Kidney (tissue), 14 donors: ENCODE measurements around the gene C4orf54. TPM values are rescaled to one million over a fixed set of nuclear protein-coding genes. Genes with fewer than 3 reads are reported as not detected.

Experiments used
- DNase-seq, 5 donors: peaks; one replicate each; pipeline ENCODE4 v3.0.0-alpha.2; 2013 to 2020
- FAIRE-seq: peaks from 2 replicates; lab custom pipeline; 2012; peaks lifted over from hg19 to GRCh38; lab: Jason Lieb, UNC
- H3K27ac ChIP-seq, 2 donors: one replicate each; pipeline ENCODE4 v1.7.0; 2013; ENCODE audit warnings: low read depth in 2 of 2, low read length in 2 of 2, inconsistent platforms in 1 of 2
- H3K27me3 ChIP-seq: one replicate; pipeline ENCODE4 v1.7.1; 2013; ENCODE audit warnings: low read length, inconsistent platforms; ENCODE audit not compliant: control insufficient read depth, insufficient read depth
- H3K36me3 ChIP-seq, 3 donors: one replicate each; pipeline versions ENCODE4 v1.7.0 to v1.7.1; 2013; ENCODE audit warnings: low read length in 3 of 3, control low read depth in 1 of 3, inconsistent platforms in 1 of 3; ENCODE audit not compliant: insufficient read depth in 3 of 3, control insufficient read depth in 2 of 3
- H3K4me1 ChIP-seq, 3 donors: one replicate each; pipeline versions ENCODE4 v1.7.0 to v1.7.1; 2013; ENCODE audit warnings: low read length in 3 of 3, inconsistent platforms in 1 of 3, low read depth in 1 of 3; ENCODE audit not compliant: control insufficient read depth in 2 of 3, insufficient read depth in 2 of 3
- H3K4me3 ChIP-seq, 3 donors: one replicate each; pipeline versions ENCODE4 v1.7.0 to v1.8.1; 2013; ENCODE audit warnings: low read length in 3 of 3, control low read depth in 1 of 3, inconsistent platforms in 1 of 3
- H3K9ac ChIP-seq, 3 donors: one replicate each; pipeline versions ENCODE4 v1.7.0 to v1.7.1; 2013; ENCODE audit warnings: low read length in 3 of 3, control low read depth in 1 of 3, inconsistent platforms in 1 of 3
- H3K9me3 ChIP-seq, 3 donors: one replicate each; pipeline versions ENCODE4 v1.7.0 to v1.7.1; 2013; ENCODE audit warnings: low read length in 3 of 3, control low read depth in 1 of 3, inconsistent platforms in 1 of 3; ENCODE audit not compliant: control insufficient read depth in 2 of 3, insufficient read depth in 1 of 3
- CTCF ChIP-seq: IDR thresholded peaks from 3 replicates; pipeline ENCODE4 v1.5.1; 2012; ENCODE audit warnings: mild to moderate bottlenecking, moderate library complexity, borderline replicate concordance; ENCODE audit not compliant: insufficient read depth; ENCODE audit errors: extremely low read depth
- intact Hi-C: fragments of 100-400 bp; cut with DNase I; formaldehyde crosslinking; loops from one replicate; pipeline ENCODE4 v1.11.1; 2022
- polyA plus RNA-seq: library from polyadenylated mRNA; stranded (reverse); fragments of 350-450 nt; fragmentation: Illumina TruSeq; extraction: RNeasy Lipid Tissue Mini Kit (QIAGEN cat#74804); gene quantifications from one replicate; pipeline ENCODE4 v1.2.3, GENCODE V29; 2014; ENCODE audit warnings: low read depth, low replicate concordance; ENCODE audit not compliant: insufficient read depth
- total RNA-seq: library from RNA; stranded (reverse); fragmentation: NEBNext Ultra II Directional; extraction: Animal tissue kit (Norgen Biotek cat#: 25700); gene quantifications from one replicate; pipeline ENCODE4 v1.2.1, GENCODE V29; 2021
- donor health status: control.
- donor health status: control.
- donor health status: control.
- donor health status: control.
- donor health status: control.
- donor health status: DM: yes; HTN: yes; CAD: no.
- donor health status: Normal renal cell carcinoma (clear cell type).

The C4orf54 gene
- total and polyA plus RNA-seq, 2 donors from 2014 or later, result 0.19 to 0.56 TPM

- Histone ChIP-seq H3K4me3 (no peak overlapping the region), H3K27ac (no peak overlapping the region), H3K36me3 (no peaks in the 10 kb centered on the region), H3K27me3 (no peaks in the 10 kb centered on the region), H3K9ac (no peak overlapping the region), H3K9me3 (no peaks in the 10 kb centered on the region), H3K4me1 (no peaks in the 10 kb centered on the region)
- DNase-seq (peak in 1 of 5 donors; percentile 55), FAIRE-seq (no peak)
- intact Hi-C loops, result no loop called here
- TF ChIP-seq CTCF, result no peak
These were observed 8.4 kb downstream of the C4orf54 start for GRCh38 chr4:99649208-99649607.

GRCh38 chr4:99648321-99648720 is 9.3 kb downstream of the C4orf54 start:
- FAIRE-seq (no peak), DNase-seq (peak in 4 of 5 donors; percentile 49 to 80 (median 75))
- Histone ChIP-seq H3K27me3 (no peaks in the 10 kb centered on the region), H3K4me1 (no peaks in the 10 kb centered on the region), H3K9me3 (no peaks in the 10 kb centered on the region), H3K9ac (peak overlapping the region in 1 of 3 donors; percentile 9), H3K27ac (peak overlapping the region in 1 of 2 donors; percentile 32), H3K36me3 (no peaks in the 10 kb centered on the region), H3K4me3 (no peak overlapping the region)
- intact Hi-C loops, result no loop called here
- TF ChIP-seq CTCF, result no peak

GRCh38 chr4:99647071-99647470 is 10.6 kb downstream of the C4orf54 start:
- H3K9me3 ChIP-seq, result no peaks in the 10 kb centered on the region
- no peak overlapping the region for H3K9ac ChIP-seq
- no peak overlapping the region for H3K27ac ChIP-seq
- no peak overlapping the region for H3K4me3 ChIP-seq
- intact Hi-C loops, result no loop called here
- TF ChIP-seq CTCF, result no peak
- no peaks in the 10 kb centered on the region for H3K4me1 ChIP-seq
- no peak for DNase-seq
- FAIRE-seq, result no peak
- H3K36me3 ChIP-seq, result no peaks in the 10 kb centered on the region
- H3K27me3 ChIP-seq, result no peaks in the 10 kb centered on the region

GRCh38 chr4:99645638-99646037 is 12.0 kb downstream of the C4orf54 start:
- FAIRE-seq (no peak), DNase-seq (no peak)
- Histone ChIP-seq H3K27ac (no peak overlapping the region), H3K27me3 (no peaks in the 10 kb centered on the region), H3K4me3 (no peak overlapping the region), H3K4me1 (no peaks in the 10 kb centered on the region), H3K9me3 (no peaks in the 10 kb centered on the region), H3K36me3 (no peaks in the 10 kb centered on the region), H3K9ac (no peak overlapping the region)
- no peak for TF ChIP-seq CTCF
- intact Hi-C loops, result no loop called here
